GM12873 (cell line): Measurements from ENCODE around the gene ABHD14A.

Source experiments
- TF ChIP-seq, protein P1 (sequence below): IDR thresholded peaks from 2 replicates; pipeline ENCODE4 v1.5.1; 2012; ENCODE audit warnings: low read depth, mild to moderate bottlenecking, moderate library complexity, low read length, control low read depth; ENCODE audit not compliant: insufficient read depth; ENCODE audit errors: missing control alignments

ABHD14A gene

GRCh38 chr3:51967384-51968169, 7.3 kb upstream of the ABHD14A start, which contains the start of gene PCBP4:
Gene PCBP4 (minus strand): TSS chr3:51967454. CDS start chr3:51961240, 6,214 bp downstream.
- TF ChIP-seq, protein P1, sequence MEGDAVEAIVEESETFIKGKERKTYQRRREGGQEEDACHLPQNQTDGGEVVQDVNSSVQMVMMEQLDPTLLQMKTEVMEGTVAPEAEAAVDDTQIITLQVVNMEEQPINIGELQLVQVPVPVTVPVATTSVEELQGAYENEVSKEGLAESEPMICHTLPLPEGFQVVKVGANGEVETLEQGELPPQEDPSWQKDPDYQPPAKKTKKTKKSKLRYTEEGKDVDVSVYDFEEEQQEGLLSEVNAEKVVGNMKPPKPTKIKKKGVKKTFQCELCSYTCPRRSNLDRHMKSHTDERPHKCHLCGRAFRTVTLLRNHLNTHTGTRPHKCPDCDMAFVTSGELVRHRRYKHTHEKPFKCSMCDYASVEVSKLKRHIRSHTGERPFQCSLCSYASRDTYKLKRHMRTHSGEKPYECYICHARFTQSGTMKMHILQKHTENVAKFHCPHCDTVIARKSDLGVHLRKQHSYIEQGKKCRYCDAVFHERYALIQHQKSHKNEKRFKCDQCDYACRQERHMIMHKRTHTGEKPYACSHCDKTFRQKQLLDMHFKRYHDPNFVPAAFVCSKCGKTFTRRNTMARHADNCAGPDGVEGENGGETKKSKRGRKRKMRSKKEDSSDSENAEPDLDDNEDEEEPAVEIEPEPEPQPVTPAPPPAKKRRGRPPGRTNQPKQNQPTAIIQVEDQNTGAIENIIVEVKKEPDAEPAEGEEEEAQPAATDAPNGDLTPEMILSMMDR = no peak

DNA sequence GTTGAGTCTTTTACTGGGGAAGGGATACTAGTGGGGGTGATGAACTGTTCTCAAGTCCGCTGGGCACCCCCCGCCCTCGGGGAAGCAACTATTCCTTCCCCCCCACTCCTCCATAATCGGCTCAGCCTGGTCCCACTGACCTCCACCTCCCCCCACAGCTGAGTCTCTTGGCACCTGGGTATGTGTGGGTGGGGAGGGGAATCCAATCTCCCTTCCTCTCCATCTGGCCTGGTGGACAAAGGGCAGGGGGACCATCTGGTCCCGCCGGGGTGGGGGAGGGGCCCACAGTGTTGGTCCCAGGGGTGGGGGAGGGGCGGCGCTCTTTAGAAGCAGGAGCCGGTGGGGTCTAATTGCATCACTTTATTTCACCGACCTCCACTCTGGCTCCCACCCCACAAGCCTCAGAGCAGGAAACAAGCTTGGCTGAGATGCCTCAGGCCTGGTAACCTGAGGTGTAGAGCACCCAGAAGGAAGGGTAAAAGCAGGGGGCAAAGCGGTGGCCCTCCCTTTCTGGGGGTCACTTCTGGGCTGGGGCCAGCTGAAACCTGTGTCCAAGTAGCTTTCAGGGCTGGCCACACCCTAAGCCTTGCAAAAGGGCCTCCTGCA, 6.6 kb upstream of the ABHD14A start:
- TF ChIP-seq, protein P1 = no peak

DNA sequence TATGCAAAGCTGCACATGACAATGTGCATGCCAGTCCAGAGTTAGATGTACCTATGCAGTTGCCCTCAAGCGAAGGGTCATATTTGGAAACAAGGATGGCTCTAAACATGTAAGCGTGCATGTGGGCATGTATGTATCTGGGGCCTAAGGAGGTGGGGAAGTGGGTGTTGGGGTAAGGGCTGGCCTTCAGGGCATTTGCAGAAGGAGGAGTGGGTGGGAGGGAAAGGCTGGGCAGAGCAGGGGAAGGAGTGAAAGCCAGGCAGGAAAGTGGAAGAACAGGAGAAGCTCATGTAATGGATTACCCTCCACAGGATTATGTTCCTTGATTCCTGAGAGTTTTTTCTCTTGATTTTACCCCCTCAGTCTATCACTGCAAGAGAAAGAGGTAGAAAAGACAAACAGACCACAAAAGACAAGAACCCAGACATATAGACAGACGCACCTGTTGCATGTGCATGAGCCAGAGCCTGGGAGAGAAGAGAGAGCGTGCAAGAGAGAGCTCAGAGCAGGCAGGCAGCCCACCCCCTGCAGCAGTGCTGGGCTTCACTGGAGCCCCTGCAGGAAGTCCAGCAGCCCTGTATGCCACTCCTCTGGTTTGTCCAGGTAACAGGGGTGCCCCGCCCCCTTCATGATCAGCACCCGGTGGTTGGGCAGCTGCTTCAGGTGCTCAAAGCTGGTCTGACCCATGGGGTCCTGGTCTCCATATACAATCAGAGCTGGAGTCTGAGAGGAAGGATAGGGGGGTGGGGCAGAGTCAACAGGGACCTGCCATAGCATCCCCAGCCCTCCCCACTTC, 5.8 kb upstream of the ABHD14A start:
- TF ChIP-seq, protein P1 = no peak

GRCh38 chr3:51969841-51970240, 5.0 kb upstream of the ABHD14A start:
- TF ChIP-seq, protein P1 = no peak

- TF ChIP-seq, protein P1 = no peak
Measured at GRCh38 chr3:51970606-51971300, 4.1 kb upstream of the ABHD14A start.

- TF ChIP-seq, protein P1 = no peak
Measured at GRCh38 chr3:51971350-51971749, 3.5 kb upstream of the ABHD14A start.
